Measurements from ENCODE around the gene MPDU1. TPM values are rescaled to one million over a fixed set of nuclear protein-coding genes. Genes with fewer than 3 reads are reported as not detected.

Gene MPDU1
- total RNA-seq, 1 donor = 64.1 TPM

- TF ChIP-seq CTCF (IDR thresholded peaks at IDR 0.05; ENCODE audit: extremely low read depth, low read depth, low read length) = peak; percentile 9
- Histone ChIP-seq H4K20me1 (ENCODE audit: insufficient read depth, low read length) (no peaks in the 10 kb centered on the region), H3K4me1 (ENCODE audit: insufficient read depth, low read length) (peaks cover 14% of the 10 kb centered on the region), H3K79me2 (ENCODE audit: insufficient read depth, low read length) (no peaks in the 10 kb centered on the region), H3K4me2 (ENCODE audit: insufficient read depth, low read length) (no peak overlapping the region), H2AFZ (ENCODE audit: low read length) (no peak overlapping the region), H3K36me3 (ENCODE audit: insufficient read depth, low read length) (no peaks in the 10 kb centered on the region), H3K4me3 (ENCODE audit: insufficient read depth, low read length) (no peak overlapping the region), H3K27ac (ENCODE audit: low read depth, low read length) (no peak overlapping the region), H3K27me3 (ENCODE audit: insufficient read depth, low read length) (no peaks in the 10 kb centered on the region), H3K9me3 (ENCODE audit: low read depth, low read length) (no peaks in the 10 kb centered on the region)
- no peak for DNase-seq (ENCODE audit: insufficient read length, low spot score, missing footprints)
Observed at GRCh38 chr17:7555320-7555948, 28.2 kb upstream of the MPDU1 start.

DNA sequence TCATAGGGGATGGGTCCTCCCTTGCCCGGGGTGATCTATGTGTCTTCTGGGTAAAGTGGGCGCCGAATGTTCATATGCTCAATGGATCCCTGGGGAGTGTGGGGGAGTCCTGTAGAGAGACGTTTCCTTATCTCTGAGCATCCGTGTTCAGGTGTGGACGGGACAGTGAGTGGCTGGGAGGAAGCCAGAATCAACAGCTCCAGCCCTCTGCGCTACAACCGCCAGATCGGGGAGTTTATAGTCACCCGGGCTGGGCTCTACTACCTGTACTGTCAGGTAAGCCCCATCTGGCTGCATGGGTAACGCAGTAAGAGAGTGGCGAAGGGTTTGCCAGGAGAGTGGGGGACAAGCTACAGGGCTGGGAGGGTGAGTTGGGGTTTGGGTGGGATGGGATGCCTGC, 27.0 kb upstream of the MPDU1 start:
- no peak for TF ChIP-seq CTCF (IDR thresholded peaks at IDR 0.05; ENCODE audit: extremely low read depth, low read depth, low read length)
- Histone ChIP-seq H3K27me3 (ENCODE audit: insufficient read depth, low read length) (no peaks in the 10 kb centered on the region), H2AFZ (ENCODE audit: low read length) (no peak overlapping the region), H3K4me1 (ENCODE audit: insufficient read depth, low read length) (peaks cover 21% of the 10 kb centered on the region), H3K36me3 (ENCODE audit: insufficient read depth, low read length) (no peaks in the 10 kb centered on the region), H4K20me1 (ENCODE audit: insufficient read depth, low read length) (no peaks in the 10 kb centered on the region), H3K9me3 (ENCODE audit: low read depth, low read length) (no peaks in the 10 kb centered on the region), H3K79me2 (ENCODE audit: insufficient read depth, low read length) (peaks cover 2% of the 10 kb centered on the region), H3K4me3 (ENCODE audit: insufficient read depth, low read length) (no peak overlapping the region), H3K27ac (ENCODE audit: low read depth, low read length) (no peak overlapping the region), H3K4me2 (ENCODE audit: insufficient read depth, low read length) (no peak overlapping the region)
- no peak for DNase-seq (ENCODE audit: insufficient read length, low spot score, missing footprints)

DNA sequence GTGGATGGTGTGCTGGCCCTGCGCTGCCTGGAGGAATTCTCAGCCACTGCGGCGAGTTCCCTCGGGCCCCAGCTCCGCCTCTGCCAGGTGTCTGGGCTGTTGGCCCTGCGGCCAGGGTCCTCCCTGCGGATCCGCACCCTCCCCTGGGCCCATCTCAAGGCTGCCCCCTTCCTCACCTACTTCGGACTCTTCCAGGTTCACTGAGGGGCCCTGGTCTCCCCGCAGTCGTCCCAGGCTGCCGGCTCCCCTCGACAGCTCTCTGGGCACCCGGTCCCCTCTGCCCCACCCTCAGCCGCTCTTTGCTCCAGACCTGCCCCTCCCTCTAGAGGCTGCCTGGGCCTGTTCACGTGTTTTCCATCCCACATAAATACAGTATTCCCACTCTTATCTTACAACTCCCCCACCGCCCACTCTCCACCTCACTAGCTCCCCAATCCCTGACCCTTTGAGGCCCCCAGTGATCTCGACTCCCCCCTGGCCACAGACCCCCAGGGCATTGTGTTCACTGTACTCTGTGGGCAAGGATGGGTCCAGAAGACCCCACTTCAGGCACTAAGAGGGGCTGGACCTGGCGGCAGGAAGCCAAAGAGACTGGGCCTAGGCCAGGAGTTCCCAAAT, 26.4 kb upstream of the MPDU1 start:
- TF ChIP-seq CTCF (IDR thresholded peaks at IDR 0.05; ENCODE audit: extremely low read depth, low read depth, low read length) = no peak
- Histone ChIP-seq H3K9me3 (ENCODE audit: low read depth, low read length) (no peaks in the 10 kb centered on the region), H3K27ac (ENCODE audit: low read depth, low read length) (no peak overlapping the region)

DNA sequence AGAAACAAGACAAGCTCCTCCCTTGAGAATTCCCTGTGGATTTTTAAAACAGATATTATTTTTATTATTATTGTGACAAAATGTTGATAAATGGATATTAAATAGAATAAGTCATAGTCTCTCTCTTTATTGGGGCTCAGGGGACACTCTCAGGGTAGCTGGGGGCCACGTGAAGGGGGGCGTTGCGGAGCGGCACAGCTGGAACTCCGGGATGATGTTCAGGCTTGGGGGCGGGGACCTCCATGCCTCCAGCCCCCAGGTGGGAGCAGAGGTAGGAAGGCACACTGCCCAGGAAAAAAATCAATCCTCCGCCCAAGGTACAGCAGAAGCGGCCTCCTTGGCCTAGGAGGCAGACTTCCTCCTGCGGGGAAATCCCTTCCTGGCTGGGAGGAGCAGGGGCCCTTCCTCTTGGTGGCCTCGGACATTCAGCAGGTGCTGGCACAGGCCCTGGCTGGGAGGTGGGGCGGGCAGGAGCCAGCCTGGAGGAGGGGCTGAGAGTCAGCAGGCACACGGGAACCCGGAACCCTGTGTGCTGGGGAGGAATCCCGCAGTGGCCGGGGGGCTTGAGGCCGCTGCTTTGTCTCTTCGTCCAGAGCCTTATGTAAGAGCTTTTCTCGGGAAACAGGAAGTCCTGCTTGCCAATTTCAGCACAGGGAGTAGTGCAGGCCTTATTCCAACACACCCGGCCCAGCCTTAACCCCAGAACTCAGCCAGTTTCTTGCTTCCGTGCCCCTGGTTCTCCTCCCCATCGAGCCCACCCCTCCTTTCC, 25.7 kb upstream of the MPDU1 start:
- Histone ChIP-seq H3K27ac (ENCODE audit: low read depth, low read length) (peak overlapping the region; percentile 59), H3K36me3 (ENCODE audit: insufficient read depth, low read length) (no peaks in the 10 kb centered on the region), H3K9me3 (ENCODE audit: low read depth, low read length) (no peaks in the 10 kb centered on the region), H3K27me3 (ENCODE audit: insufficient read depth, low read length) (no peaks in the 10 kb centered on the region), H3K4me2 (ENCODE audit: insufficient read depth, low read length) (peak overlapping the region; percentile 64), H3K79me2 (ENCODE audit: insufficient read depth, low read length) (peaks cover 14% of the 10 kb centered on the region), H3K4me1 (ENCODE audit: insufficient read depth, low read length) (peaks cover 28% of the 10 kb centered on the region), H4K20me1 (ENCODE audit: insufficient read depth, low read length) (peaks cover 5% of the 10 kb centered on the region), H2AFZ (ENCODE audit: low read length) (peak overlapping the region; percentile 93), H3K4me3 (ENCODE audit: insufficient read depth, low read length) (peak overlapping the region; percentile 62)
- DNase-seq (ENCODE audit: insufficient read length, low spot score, missing footprints) = peak; percentile 87
- no peak for TF ChIP-seq CTCF (IDR thresholded peaks at IDR 0.05; ENCODE audit: extremely low read depth, low read depth, low read length)

More for the DNA sequence above, 26.4 kb upstream of the MPDU1 start:
- Histone ChIP-seq H3K4me1 (ENCODE audit: insufficient read depth, low read length) (peaks cover 21% of the 10 kb centered on the region), H4K20me1 (ENCODE audit: insufficient read depth, low read length) (peaks cover under 1% of the 10 kb centered on the region), H3K4me2 (ENCODE audit: insufficient read depth, low read length) (no peak overlapping the region), H3K27me3 (ENCODE audit: insufficient read depth, low read length) (no peaks in the 10 kb centered on the region), H2AFZ (ENCODE audit: low read length) (no peak overlapping the region), H3K79me2 (ENCODE audit: insufficient read depth, low read length) (peaks cover 7% of the 10 kb centered on the region), H3K36me3 (ENCODE audit: insufficient read depth, low read length) (no peaks in the 10 kb centered on the region), H3K4me3 (ENCODE audit: insufficient read depth, low read length) (no peak overlapping the region)
- no peak for DNase-seq (ENCODE audit: insufficient read length, low spot score, missing footprints)

Measured in osteoblast (primary cell).